CD4-positive, alpha-beta memory T cell (primary cell): ENCODE measurements around the gene SKA2. TPM values are rescaled to one million over a fixed set of nuclear protein-coding genes. Genes with fewer than 3 reads are reported as not detected.
A peak's percentile ranks its signal among the peaks of the same experiment; 100 is the strongest.

ENCODE experiments used
- CTCF ChIA-PET: fragments of 350-600 bp; sonication (Branson Sonifier 250); formaldehyde crosslinking; loops from one replicate; lab custom pipeline; 2021; ENCODE audit warnings: inconsistent platforms; ENCODE audit not compliant: partially characterized antibody; lab: Charles Lee
- POLR2A ChIA-PET: fragments of 350-600 bp; sonication (Branson Sonifier 250); formaldehyde crosslinking; loops from one replicate; lab custom pipeline; 2021; ENCODE audit not compliant: partially characterized antibody; lab: Charles Lee
- DNase-seq, 5 donors: peaks; one replicate each; pipeline versions ENCODE4 v3.0.0 to v3.0.0-alpha.2; 2020 to 2022; ENCODE audit warnings: mixed read lengths in 1 of 5
- H3K27ac ChIP-seq: one replicate; pipeline ENCODE4 v1.7.0; 2013; ENCODE audit warnings: low read depth, low read length
- H3K27me3 ChIP-seq: 2 replicates; pipeline ENCODE4 v1.7.0; 2013; ENCODE audit warnings: mild to moderate bottlenecking, low read length, moderate library complexity; ENCODE audit not compliant: insufficient read depth
- H3K36me3 ChIP-seq: 2 replicates; pipeline ENCODE4 v1.7.0; 2013; ENCODE audit warnings: mild to moderate bottlenecking, low read length, moderate library complexity; ENCODE audit not compliant: insufficient read depth
- H3K4me1 ChIP-seq: 2 replicates; pipeline ENCODE4 v1.7.0; 2013; ENCODE audit warnings: mild to moderate bottlenecking, low read length, moderate library complexity; ENCODE audit not compliant: insufficient read depth
- H3K4me3 ChIP-seq, 2 donors: one replicate each; pipeline ENCODE4 v1.7.0; 2013; ENCODE audit warnings: low read length in 2 of 2, mild to moderate bottlenecking in 1 of 2
- H3K9me3 ChIP-seq, 2 donors: one replicate each; pipeline ENCODE4 v1.7.0; 2013; ENCODE audit warnings: low read length in 2 of 2, control low read depth in 1 of 2; ENCODE audit not compliant: control insufficient read depth in 1 of 2
- H3K27ac Mint-ChIP-seq, 7 donors: one replicate each; pipeline ENCODE4 v1.8.0; 2020 to 2021; ENCODE audit warnings: mixed read lengths in 7 of 7, mild to moderate bottlenecking in 6 of 7, inconsistent platforms in 3 of 7, moderate library complexity in 3 of 7
- H3K27me3 Mint-ChIP-seq, 2 donors: one replicate each; pipeline ENCODE4 v1.8.0; 2020 to 2021; ENCODE audit warnings: mixed read lengths in 2 of 2
- H3K36me3 Mint-ChIP-seq, 2 donors: one replicate each; pipeline ENCODE4 v1.8.0; 2020 to 2021; ENCODE audit warnings: mixed read lengths in 2 of 2, inconsistent platforms in 1 of 2, mild to moderate bottlenecking in 1 of 2
- H3K4me1 Mint-ChIP-seq, 4 donors: one replicate each; pipeline ENCODE4 v1.8.0; 2020 to 2021; ENCODE audit warnings: mixed read lengths in 4 of 4, mild to moderate bottlenecking in 1 of 4
- H3K4me3 Mint-ChIP-seq, 8 donors: one replicate each; pipeline ENCODE4 v1.8.0; 2020 to 2021; ENCODE audit warnings: mixed read lengths in 8 of 8, mild to moderate bottlenecking in 7 of 8, moderate library complexity in 6 of 8, inconsistent platforms in 3 of 8
- H3K9me3 Mint-ChIP-seq, 8 donors: one replicate each; pipeline ENCODE4 v1.8.0; 2020 to 2021; ENCODE audit warnings: mixed read lengths in 8 of 8, mild to moderate bottlenecking in 5 of 8, inconsistent platforms in 3 of 8, moderate library complexity in 1 of 8
- intact Hi-C: fragments of 100-400 bp; cut with micrococcal nuclease; formaldehyde crosslinking; loops from one replicate; pipeline ENCODE4 v1.15.1; 2023
- microRNA-seq: library from miRNA; unstranded; fragments of <30 nt; microRNA quantifications from one replicate; pipeline ENCODE4 v1.2.0, GENCODE V29; 2021; ENCODE audit warnings: borderline replicate concordance, borderline number of aligned reads, borderline microRNAs expressed, mixed read lengths
- polyA plus RNA-seq, 2 donors: library from polyadenylated mRNA; unstranded; fragments of 300-500 nt; fragmentation: Illumina TruSeq; gene quantifications; one replicate each; pipeline ENCODE4 v1.2.3, GENCODE V29; 2021
- total RNA-seq, 2 experiments: library from RNA; stranded (reverse); gene quantifications; one replicate each; pipeline ENCODE4 v1.2.3, GENCODE V29; 2021

SKA2 gene
- total and polyA plus RNA-seq, 4 experiments from 2014 or later, result 19.6 to 43.1 (median 29.2) TPM

DNA sequence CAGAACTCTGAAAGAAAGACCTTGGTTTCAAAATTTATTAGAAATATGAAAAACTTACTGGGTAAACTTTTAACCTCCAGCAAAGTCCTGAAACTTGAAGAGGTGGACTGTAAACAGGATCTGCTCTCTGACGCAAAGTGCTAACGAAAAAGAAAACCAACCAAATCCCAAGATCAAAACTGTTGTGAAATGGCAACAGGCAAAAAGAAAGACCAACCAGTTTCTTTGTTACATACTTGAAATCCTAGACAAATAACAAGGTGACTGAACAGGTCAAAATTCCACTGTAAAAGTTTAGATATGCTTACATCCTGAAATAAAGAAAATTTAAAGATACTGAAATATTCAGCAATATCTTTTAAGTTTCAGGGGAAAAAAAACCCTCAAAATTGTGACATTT, 92.5 kb downstream of the SKA2 start:
- Mint-ChIP-seq H3K27ac (no peak overlapping the region), H3K9me3 (peaks cover 0 to 2% (median 0%) of the 10 kb centered on the region in 8 donors), H3K27me3 (no peaks in the 10 kb centered on the region), H3K4me1 (peaks cover 0 to 2% (median 0%) of the 10 kb centered on the region in 4 donors), H3K36me3 (peaks cover 30 to 52% of the 10 kb centered on the region in 2 donors), H3K4me3 (no peak overlapping the region)
- H3K9me3 ChIP-seq, result no peaks in the 10 kb centered on the region
- no peak overlapping the region for H3K4me3 ChIP-seq
- H3K27ac ChIP-seq, result no peak overlapping the region
- CTCF ChIA-PET, result no interaction called here
- intact Hi-C loops, result no loop called here
- POLR2A ChIA-PET, result no interaction called here
- no peaks in the 10 kb centered on the region for H3K27me3 ChIP-seq
- peaks cover 15% of the 10 kb centered on the region for H3K36me3 ChIP-seq
- no peak for DNase-seq
- no peaks in the 10 kb centered on the region for H3K4me1 ChIP-seq

Small RNA genes lying within 50 kb of the gene (microRNA-seq; reads per million reads assigned to microRNA genes)
- gene MIR301A, result 6.5 reads per million, percentile 30 among the genes with 10 or more reads in this experiment
- 974 reads per million, percentile 86 among the genes with 10 or more reads in this experiment for gene MIR454

Other genes with a start within 250 kb of the SKA2 start
- gene TRIM37, start 48.3 kb downstream of the SKA2 start, total RNA-seq, result 10 to 100 TPM; 20.7 to 25.0 TPM
- gene TRIM37, start 48.3 kb downstream of the SKA2 start, polyA plus RNA-seq, result 10 to 100 TPM in 1 of 2 donors, 1 to 10 TPM in 1; 9.6 to 10.6 TPM
- 1 to 10 TPM in 1 of 2 experiments, under 1 TPM in 1; 0.93 to 2.1 TPM for gene PRR11, start 560 bp upstream of the SKA2 start, total RNA-seq
- under 1 TPM; 0.37 to 0.61 TPM for gene PRR11, start 560 bp upstream of the SKA2 start, polyA plus RNA-seq
- 10 to 100 TPM; 18.6 to 19.3 TPM for gene SMG8, start 54.8 kb upstream of the SKA2 start, total RNA-seq
- 10 to 100 TPM; 15.9 to 16.8 TPM for gene SMG8, start 54.8 kb upstream of the SKA2 start, polyA plus RNA-seq
- 1 to 10 TPM; 4.5 to 5.3 TPM for gene GDPD1, start 65.3 kb upstream of the SKA2 start, total RNA-seq
- 1 to 10 TPM in 1 of 2 donors, under 1 TPM in 1; 0.88 to 2.8 TPM for gene GDPD1, start 65.3 kb upstream of the SKA2 start, polyA plus RNA-seq
- gene YPEL2, start 176.5 kb upstream of the SKA2 start, total RNA-seq, result 10 to 100 TPM; 42.2 to 42.4 TPM
- 10 to 100 TPM in 1 of 2 donors, 1 to 10 TPM in 1; 9.9 to 20.3 TPM for gene YPEL2, start 176.5 kb upstream of the SKA2 start, polyA plus RNA-seq